Gastrocnemius medialis (tissue), 4 donors: ENCODE results near the gene DUOXA2. TPM values are rescaled to one million over a fixed set of nuclear protein-coding genes. Genes with fewer than 3 reads are reported as not detected.
"Not testable (repeated sequence)": the region's sequence is repeated elsewhere in the genome, so short reads cannot be mapped to it uniquely, and the experiment has no call there.

Experiments
- ATAC-seq, 2 donors: fragments of 150-250 bp; one replicate each; pipeline ENCODE4 v1.9.1; 2016
- DNase-seq, 2 donors: peaks; one replicate each; pipeline ENCODE4 v3.0.0-alpha.2; 2019
- H3K27ac ChIP-seq, 4 donors: fragments of 200-600 bp; sonication (generic); 1 replicate in 1 of 4; 2 replicates in 3 of 4; pipeline ENCODE4 v1.5.1; 2016 to 2018; ENCODE audit warnings: mild to moderate bottlenecking in 2 of 4, moderate library complexity in 1 of 4
- H3K27me3 ChIP-seq, 3 donors: fragments of 200-600 bp; sonication (generic) in 2 of 3; 1 replicate in 1 of 3; 2 replicates in 2 of 3; pipeline versions ENCODE4 v1.5.1 to v1.6.0; 2016 to 2019; ENCODE audit warnings: mild to moderate bottlenecking in 1 of 3, moderate library complexity in 1 of 3
- H3K36me3 ChIP-seq, 2 donors: fragments of 200-600 bp; sonication (generic) in 1 of 2; one replicate each; pipeline ENCODE4 v1.5.1; 2017 to 2018
- H3K4me1 ChIP-seq, 2 donors: fragments of 200-600 bp; sonication (generic) in 1 of 2; one replicate each; pipeline ENCODE4 v1.5.1; 2016 to 2017; ENCODE audit warnings: mild to moderate bottlenecking in 2 of 2
- H3K4me3 ChIP-seq, 4 donors: fragments of 200-600 bp; sonication (generic) in 3 of 4; 1 replicate in 1 of 4; 2 replicates in 3 of 4; pipeline ENCODE4 v1.5.1; 2016 to 2019; ENCODE audit warnings: mild to moderate bottlenecking in 2 of 4
- H3K9me3 ChIP-seq, 3 donors: fragments of 200-600 bp; sonication (generic) in 2 of 3; 1 replicate in 1 of 3; 2 replicates in 2 of 3; pipeline ENCODE4 v1.5.1; 2016 to 2019
- POLR2A ChIP-seq, 2 donors: fragments of 450-650 bp; IDR thresholded peaks; one replicate each; pipeline ENCODE4 v1.6.1; 2017; ENCODE audit warnings: antibody characterized with exemption in 2 of 2, mild to moderate bottlenecking in 2 of 2, moderate library complexity in 2 of 2
- in situ Hi-C, 4 donors: fragments of 200-750 bp; cut with MboI; loops; one replicate each; pipeline versions ENCODE4 v1.15.0 to v1.8.0; 2017; ENCODE audit warnings: low sequenced_read_pairs in 4 of 4
- intact Hi-C: fragments of 100-400 bp; cut with DNase I; formaldehyde crosslinking; loops from one replicate; pipeline ENCODE4 v1.15.1; 2023; ENCODE audit warnings: low total_unique reads
- total RNA-seq, 4 donors: library from RNA; depleted of rRNA; stranded (reverse); fragments of >200 nt; gene quantifications; one replicate each; pipeline versions ENCODE4 v1.1.0 to v1.2.3, GENCODE V29; 2016
- TF ChIP-seq, protein P1 (sequence below), 5 experiments: fragments of 450-650 bp in 3 of 5; fragments of 200-600 bp in 2 of 5; sonication (generic) in 2 of 5; IDR thresholded peaks in 4 of 5; conservative IDR thresholded peaks in 1 of 5; 1 replicate in 4 of 5; 2 replicates in 1 of 5; pipeline ENCODE4 v1.5.1; 2016 to 2019; ENCODE audit warnings: antibody characterized with exemption in 5 of 5, mild to moderate bottlenecking in 3 of 5, moderate library complexity in 3 of 5

Gene DUOXA2
- total RNA-seq, 4 donors from 2014 or later = not detected

- H3K4me3 ChIP-seq = no peak overlapping the region
- DNase-seq (no peak), ATAC-seq (no peak)
- in situ Hi-C loops = no loop called here
- TF ChIP-seq POLR2A (IDR thresholded peaks at IDR 0.05) = no peak
- TF ChIP-seq, protein P1, sequence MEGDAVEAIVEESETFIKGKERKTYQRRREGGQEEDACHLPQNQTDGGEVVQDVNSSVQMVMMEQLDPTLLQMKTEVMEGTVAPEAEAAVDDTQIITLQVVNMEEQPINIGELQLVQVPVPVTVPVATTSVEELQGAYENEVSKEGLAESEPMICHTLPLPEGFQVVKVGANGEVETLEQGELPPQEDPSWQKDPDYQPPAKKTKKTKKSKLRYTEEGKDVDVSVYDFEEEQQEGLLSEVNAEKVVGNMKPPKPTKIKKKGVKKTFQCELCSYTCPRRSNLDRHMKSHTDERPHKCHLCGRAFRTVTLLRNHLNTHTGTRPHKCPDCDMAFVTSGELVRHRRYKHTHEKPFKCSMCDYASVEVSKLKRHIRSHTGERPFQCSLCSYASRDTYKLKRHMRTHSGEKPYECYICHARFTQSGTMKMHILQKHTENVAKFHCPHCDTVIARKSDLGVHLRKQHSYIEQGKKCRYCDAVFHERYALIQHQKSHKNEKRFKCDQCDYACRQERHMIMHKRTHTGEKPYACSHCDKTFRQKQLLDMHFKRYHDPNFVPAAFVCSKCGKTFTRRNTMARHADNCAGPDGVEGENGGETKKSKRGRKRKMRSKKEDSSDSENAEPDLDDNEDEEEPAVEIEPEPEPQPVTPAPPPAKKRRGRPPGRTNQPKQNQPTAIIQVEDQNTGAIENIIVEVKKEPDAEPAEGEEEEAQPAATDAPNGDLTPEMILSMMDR (IDR thresholded peaks at IDR 0.05 in 4 of 5, conservative IDR thresholded peaks at IDR 0.05 in 1 of 5) = no peak
- H3K4me1 ChIP-seq = no peaks in the 10 kb centered on the region
- H3K27ac ChIP-seq = no peak overlapping the region
- H3K9me3 ChIP-seq = no peaks in the 10 kb centered on the region
- peaks cover 54 to 62% (median 57%) of the 10 kb centered on the region in 3 donors for H3K27me3 ChIP-seq
- intact Hi-C loops = no loop called here
- no peaks in the 10 kb centered on the region for H3K36me3 ChIP-seq
Observed at GRCh38 chr15:45132844-45133560, 18.9 kb downstream of the DUOXA2 start.

DNA sequence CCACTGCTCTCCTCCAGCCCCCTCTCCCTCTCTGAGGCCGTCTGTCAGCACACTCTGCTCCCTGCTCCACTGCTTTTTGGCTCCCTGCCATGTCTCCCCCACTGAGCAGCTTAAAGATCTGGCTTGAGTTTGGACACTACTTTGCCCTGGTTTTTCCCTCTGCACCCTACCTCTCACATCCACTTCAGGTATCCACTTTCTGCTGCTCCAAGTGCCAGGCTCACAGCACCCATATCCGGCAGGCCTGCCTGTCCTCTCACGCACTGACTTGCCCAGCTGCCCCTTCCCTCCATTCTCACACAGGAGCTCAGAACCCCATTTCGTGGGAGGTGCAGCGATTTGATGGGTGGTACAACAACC lies 19.4 kb downstream of the DUOXA2 start:
- no peak for TF ChIP-seq POLR2A (IDR thresholded peaks at IDR 0.05)
- TF ChIP-seq, protein P1 (IDR thresholded peaks at IDR 0.05 in 4 of 5, conservative IDR thresholded peaks at IDR 0.05 in 1 of 5) = no peak
- DNase-seq = no peak
- ATAC-seq = no peak
- H3K27me3 ChIP-seq = peaks cover 49 to 62% (median 52%) of the 10 kb centered on the region in 3 donors
- H3K9me3 ChIP-seq = no peaks in the 10 kb centered on the region
- H3K36me3 ChIP-seq = no peaks in the 10 kb centered on the region
- no peaks in the 10 kb centered on the region for H3K4me1 ChIP-seq
- in situ Hi-C loops (no loop called here), intact Hi-C loops (no loop called here)
- H3K27ac ChIP-seq = no peak overlapping the region
- no peak overlapping the region for H3K4me3 ChIP-seq

DNA sequence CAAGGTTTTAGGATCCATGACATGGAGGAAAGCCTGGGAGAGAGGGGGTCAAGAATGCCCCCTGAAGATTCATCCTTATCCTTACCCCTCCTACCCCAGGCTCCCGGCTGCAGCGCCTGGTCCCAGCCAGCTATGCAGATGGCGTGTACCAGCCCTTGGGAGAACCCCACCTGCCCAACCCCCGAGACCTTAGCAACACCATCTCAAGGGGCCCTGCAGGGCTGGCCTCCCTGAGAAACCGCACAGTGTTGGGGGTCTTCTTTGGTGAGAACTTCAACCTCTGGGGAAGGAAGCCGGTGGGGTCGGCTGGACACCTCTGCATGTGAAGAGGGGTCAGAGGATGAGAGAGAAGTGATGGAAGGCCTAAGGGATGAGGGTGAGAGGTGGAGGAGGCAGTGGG lies 19.9 kb downstream of the DUOXA2 start:
- H3K4me3 ChIP-seq = no peak overlapping the region
- ATAC-seq = no peak
- in situ Hi-C loops (no loop called here), intact Hi-C loops (no loop called here)
- no peak for TF ChIP-seq POLR2A (IDR thresholded peaks at IDR 0.05)
- TF ChIP-seq, protein P1 (IDR thresholded peaks at IDR 0.05 in 4 of 5, conservative IDR thresholded peaks at IDR 0.05 in 1 of 5) = no peak
- no peaks in the 10 kb centered on the region for H3K9me3 ChIP-seq
- peaks cover 44 to 58% (median 47%) of the 10 kb centered on the region in 3 donors for H3K27me3 ChIP-seq
- DNase-seq = no peak
- no peak overlapping the region for H3K27ac ChIP-seq
- no peaks in the 10 kb centered on the region for H3K4me1 ChIP-seq
- H3K36me3 ChIP-seq = no peaks in the 10 kb centered on the region

DNA sequence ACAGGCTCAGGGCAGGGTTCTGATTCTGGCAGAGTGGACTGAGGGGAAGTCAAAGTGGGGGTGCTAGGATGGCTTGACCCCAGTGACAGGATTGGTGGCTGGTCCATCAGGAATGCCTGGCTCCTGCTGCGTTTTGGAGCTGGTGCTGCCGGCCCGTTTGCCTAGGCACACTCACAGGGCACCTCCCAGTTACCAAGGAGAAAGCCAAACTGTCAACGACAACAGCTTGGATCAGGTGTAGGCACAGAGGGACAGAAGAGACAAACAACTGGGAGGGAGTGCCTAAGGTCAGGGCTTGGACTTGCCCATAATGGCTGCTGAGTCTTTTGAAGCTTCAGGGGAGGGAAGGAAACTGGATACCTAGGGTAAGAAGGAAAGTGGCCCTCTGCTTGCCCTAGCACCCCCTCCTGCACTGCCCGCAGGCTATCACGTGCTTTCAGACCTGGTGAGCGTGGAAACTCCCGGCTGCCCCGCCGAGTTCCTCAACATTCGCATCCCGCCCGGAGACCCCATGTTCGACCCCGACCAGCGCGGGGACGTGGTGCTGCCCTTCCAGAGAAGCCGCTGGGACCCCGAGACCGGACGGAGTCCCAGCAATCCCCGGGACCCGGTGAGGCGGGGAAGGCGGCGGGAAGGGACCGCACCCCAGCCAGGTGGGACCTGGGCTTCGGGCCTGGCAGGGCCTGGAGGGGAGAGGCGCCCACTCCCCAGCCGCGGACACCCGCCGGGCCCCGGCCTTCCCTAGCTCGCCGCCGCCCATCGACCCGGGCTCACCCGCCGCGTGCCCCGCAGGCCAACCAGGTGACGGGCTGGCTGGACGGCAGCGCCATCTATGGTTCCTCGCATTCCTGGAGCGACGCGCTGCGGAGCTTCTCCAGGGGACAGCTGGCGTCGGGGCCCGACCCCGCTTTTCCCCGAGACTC lies 20.8 kb downstream of the DUOXA2 start:
- ATAC-seq (peak in 1 of 2 donors; percentile 46), DNase-seq (no peak)
- no peaks in the 10 kb centered on the region for H3K4me1 ChIP-seq
- TF ChIP-seq POLR2A (IDR thresholded peaks at IDR 0.05) = no peak
- TF ChIP-seq, protein P1 (IDR thresholded peaks at IDR 0.05 in 4 of 5, conservative IDR thresholded peaks at IDR 0.05 in 1 of 5) = no peak
- in situ Hi-C loops = no loop called here
- H3K27me3 ChIP-seq = peaks cover 38 to 49% (median 38%) of the 10 kb centered on the region in 3 donors
- peak overlapping the region in 3 of 4 donors; percentile 4 to 26 (median 25) for H3K4me3 ChIP-seq
- H3K9me3 ChIP-seq = no peaks in the 10 kb centered on the region
- intact Hi-C loops = no loop called here
- H3K27ac ChIP-seq = no peak overlapping the region
- no peaks in the 10 kb centered on the region for H3K36me3 ChIP-seq

DNA sequence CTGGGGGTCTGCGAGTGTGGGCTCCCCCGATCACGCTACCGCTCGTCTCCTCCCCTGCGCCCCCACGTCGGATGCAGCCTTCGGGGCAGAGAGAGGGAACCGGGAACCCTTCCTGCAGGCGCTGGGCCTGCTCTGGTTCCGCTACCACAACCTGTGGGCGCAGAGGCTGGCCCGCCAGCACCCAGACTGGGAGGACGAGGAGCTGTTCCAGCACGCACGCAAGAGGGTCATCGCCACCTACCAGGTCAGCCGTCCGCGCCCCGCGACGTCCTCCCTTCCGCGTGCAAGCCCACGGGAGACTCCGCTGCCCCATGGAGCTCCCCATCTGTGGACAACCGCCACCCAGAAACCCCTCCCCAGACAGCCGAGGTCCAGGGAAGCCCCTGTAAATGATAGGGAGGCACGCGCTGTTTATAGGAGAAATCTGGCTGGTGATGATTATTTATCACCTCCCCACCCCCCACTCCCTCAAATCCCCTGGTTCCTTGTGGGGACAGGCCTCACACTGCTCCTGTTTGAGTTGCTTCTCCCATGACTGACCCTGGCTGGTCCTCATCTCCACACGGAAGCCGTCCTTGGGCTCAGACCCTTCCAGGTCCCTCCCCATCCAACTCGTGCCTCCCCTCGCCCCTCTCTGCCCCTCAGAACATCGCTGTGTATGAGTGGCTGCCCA lies 21.7 kb downstream of the DUOXA2 start:
- H3K36me3 ChIP-seq, H3K4me3 ChIP-seq, H3K9me3 ChIP-seq, DNase-seq, H3K4me1 ChIP-seq, in situ Hi-C loops, intact Hi-C loops, H3K27ac ChIP-seq, ATAC-seq: not testable (repeated sequence)
- H3K27me3 ChIP-seq = peaks cover 29 to 40% (median 30%) of the 10 kb centered on the region in 3 donors
